MCF 10A (cell line): ENCODE data around the gene FBXO38. TPM values are rescaled to one million over a fixed set of nuclear protein-coding genes. Genes with fewer than 3 reads are reported as not detected.
A peak's percentile ranks its signal among the peaks of the same experiment; 100 is the strongest.

ENCODE experiments used
- BruUV-seq: library from RNA; stranded (reverse); fragments of 400-500 nt; replicated peaks from 2 replicates; lab custom pipeline; 2021; lab: Mats Ljungman, UMichigan
- CTCF ChIA-PET: fragments of 300-600 bp; sonication (Branson Sonifier 250); formaldehyde crosslinking; extraction: SDS; loops from one replicate; lab custom pipeline; 2021; ENCODE audit warnings: antibody characterized with exemption, inconsistent platforms; lab: Yijun Ruan, JAX
- POLR2A ChIA-PET: fragments of 300-600, 350-650 bp; sonication (Branson Sonifier 250); formaldehyde crosslinking; extraction: SDS; loops from one replicate; lab custom pipeline; 2020; ENCODE audit warnings: antibody characterized with exemption, inconsistent platforms; lab: Yijun Ruan, JAX
- DNase-seq: peaks from one replicate; pipeline ENCODE4 v3.0.0-alpha.2; 2018; ENCODE audit not compliant: unreplicated experiment
- H3K27ac Mint-ChIP-seq: one replicate; pipeline ENCODE4 v1.8.0; 2022; ENCODE audit warnings: mild to moderate bottlenecking, low read depth, mixed read lengths; ENCODE audit not compliant: unreplicated experiment
- H3K27me3 Mint-ChIP-seq: one replicate; pipeline ENCODE4 v1.8.0; 2022; ENCODE audit warnings: mixed read lengths; ENCODE audit not compliant: insufficient read depth, unreplicated experiment
- H3K36me3 Mint-ChIP-seq: one replicate; pipeline ENCODE4 v1.8.0; 2022; ENCODE audit warnings: mild to moderate bottlenecking, moderate library complexity, mixed read lengths; ENCODE audit not compliant: insufficient read depth, unreplicated experiment
- H3K4me1 Mint-ChIP-seq: one replicate; pipeline ENCODE4 v1.8.0; 2022; ENCODE audit warnings: mixed read lengths; ENCODE audit not compliant: insufficient read depth, unreplicated experiment
- H3K4me3 Mint-ChIP-seq: one replicate; pipeline ENCODE4 v1.8.0; 2022; ENCODE audit warnings: mild to moderate bottlenecking, moderate library complexity, mixed read lengths; ENCODE audit not compliant: unreplicated experiment
- H3K9me3 Mint-ChIP-seq: one replicate; pipeline ENCODE4 v1.8.0; 2022; ENCODE audit warnings: mixed read lengths; ENCODE audit not compliant: unreplicated experiment
- CTCF ChIP-seq: fragments of 200-600 bp; IDR thresholded peaks from one replicate; pipeline ENCODE4 v1.8.0; 2022; ENCODE audit warnings: antibody characterized with exemption, mild to moderate bottlenecking; ENCODE audit not compliant: unreplicated experiment
- intact Hi-C: fragments of 100-400 bp; cut with micrococcal nuclease; formaldehyde crosslinking; loops from 2 replicates; pipeline ENCODE4 v1.14.1; 2022
- total RNA-seq: library from RNA; stranded (reverse); gene quantifications from 2 replicates; pipeline ENCODE4 v1.2.3, GENCODE V29; 2022

The FBXO38 gene
- total RNA-seq, 1 experiment from 2014 or later, result 54.4 TPM

DNA sequence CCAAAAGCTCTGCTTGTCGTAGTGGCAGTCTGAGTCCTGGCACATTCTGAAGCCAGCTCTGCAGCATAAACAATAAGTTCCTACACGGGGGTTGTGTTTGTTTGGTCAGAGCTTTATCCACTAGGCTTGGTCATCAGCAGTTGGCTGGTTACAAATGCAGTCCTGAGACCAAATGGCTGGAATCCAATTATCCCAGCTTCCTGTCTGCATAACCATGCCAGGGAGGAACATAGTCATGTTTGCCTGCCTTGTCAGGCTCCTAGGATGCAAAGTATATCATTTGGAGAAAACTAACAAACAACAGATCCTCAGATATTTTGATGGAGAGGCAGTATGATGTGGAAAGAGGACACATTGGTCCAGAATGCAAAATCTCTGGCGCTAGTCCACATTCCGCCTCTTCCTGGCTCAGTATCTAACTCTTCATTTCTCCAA is 85.8 kb downstream of the FBXO38 start:
- Mint-ChIP-seq H3K9me3 (no peaks in the 10 kb centered on the region), H3K27me3 (no peaks in the 10 kb centered on the region), H3K4me1 (peaks cover 10% of the 10 kb centered on the region), H3K36me3 (no peaks in the 10 kb centered on the region), H3K4me3 (no peak overlapping the region), H3K27ac (no peak overlapping the region)
- intact Hi-C loops, result no loop called here
- CTCF ChIA-PET, result interaction anchor here (0.7 to 3.1 kb wide), 5 partner anchors 26 to 445 kb away, joined by 3 to 17 read pairs (median 4); no protein-coding TSS in a partner anchor
- BruUV-seq, result no TSS peak
- no peak for TF ChIP-seq CTCF
- DNase-seq, result peak; percentile 75
- POLR2A ChIA-PET, result no interaction called here

DNA sequence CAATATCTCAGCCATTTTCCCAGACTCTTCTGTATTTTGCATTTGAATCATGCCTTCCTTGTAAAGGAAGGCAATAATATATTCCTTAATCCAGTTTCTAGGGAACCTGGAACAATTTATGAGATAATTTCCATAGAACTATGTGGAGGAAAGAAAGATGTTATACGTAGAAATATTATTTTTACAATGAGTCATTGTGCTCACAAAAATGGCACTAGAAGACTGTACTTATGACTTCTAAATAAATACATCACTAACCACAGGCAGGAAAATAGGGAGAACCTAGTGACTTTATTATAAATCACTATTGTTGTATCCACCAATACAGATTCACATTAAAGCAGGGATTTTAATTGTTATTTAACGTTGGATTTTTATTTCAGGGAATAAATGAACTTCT is 87.6 kb downstream of the FBXO38 start:
- intact Hi-C loops, result no loop called here
- Mint-ChIP-seq H3K9me3 (no peaks in the 10 kb centered on the region), H3K27me3 (peaks cover 10% of the 10 kb centered on the region), H3K27ac (no peak overlapping the region), H3K36me3 (no peaks in the 10 kb centered on the region), H3K4me1 (peaks cover 10% of the 10 kb centered on the region), H3K4me3 (no peak overlapping the region)
- peak; percentile 18 for DNase-seq
- no peak for TF ChIP-seq CTCF
- BruUV-seq, result no TSS peak
- ChIA-PET POLR2A (no interaction called here), CTCF (no interaction called here)

DNA sequence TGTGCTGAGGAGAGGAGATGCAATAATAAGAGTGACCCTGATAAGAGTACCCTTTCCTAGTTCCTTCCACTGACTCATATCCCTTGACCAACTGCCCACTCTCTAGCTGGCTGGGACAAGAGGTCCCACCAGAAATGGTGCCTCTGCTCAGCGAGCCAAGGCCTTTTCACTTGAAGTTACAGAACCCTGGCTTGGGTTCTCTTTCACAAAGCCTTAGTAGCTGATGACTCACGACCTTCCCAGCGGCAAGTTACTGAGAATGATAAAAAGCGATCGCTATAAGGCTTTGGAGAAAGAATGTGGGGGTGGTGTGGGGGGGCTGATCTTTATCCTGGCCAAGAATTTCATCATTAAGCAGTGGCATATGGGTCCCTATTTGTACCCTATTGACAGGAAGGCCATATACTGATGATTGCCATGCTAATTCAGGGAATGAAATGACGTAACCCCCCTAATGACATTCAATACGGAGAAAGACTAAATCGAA is 90.3 kb downstream of the FBXO38 start:
- peak; percentile 63 for DNase-seq
- BruUV-seq, result no TSS peak
- Mint-ChIP-seq H3K9me3 (no peaks in the 10 kb centered on the region), H3K36me3 (no peaks in the 10 kb centered on the region), H3K4me1 (peaks cover 10% of the 10 kb centered on the region), H3K27ac (no peak overlapping the region), H3K4me3 (no peak overlapping the region), H3K27me3 (peaks cover 32% of the 10 kb centered on the region)
- POLR2A ChIA-PET, result no interaction called here
- no peak for TF ChIP-seq CTCF
- CTCF ChIA-PET, result no interaction called here
- intact Hi-C loops, result no loop called here

- no TSS peak for BruUV-seq
- intact Hi-C loops, result no loop called here
Observed at GRCh38 chr5:148476302-148476701, 92.5 kb downstream of the FBXO38 start.

More at GRCh38 chr5:148476302-148476701, 92.5 kb downstream of the FBXO38 start:
- TF ChIP-seq CTCF, result no peak
- Mint-ChIP-seq H3K4me1 (peaks cover 4% of the 10 kb centered on the region), H3K36me3 (no peaks in the 10 kb centered on the region), H3K27ac (no peak overlapping the region), H3K27me3 (peaks cover 32% of the 10 kb centered on the region), H3K9me3 (no peaks in the 10 kb centered on the region), H3K4me3 (no peak overlapping the region)
- DNase-seq, result no peak
- CTCF ChIA-PET, result interaction anchor here (0.6 to 1.5 kb wide), 4 partner anchors 33 to 1129 kb away, joined by 3 to 4 read pairs (median 3); partner anchors contain the start of gene SH3TC2
- POLR2A ChIA-PET, result interaction anchor here (1.3 kb wide), 1 partner anchor 11 kb away, joined by 4 read pairs; no protein-coding TSS in a partner anchor
